Right lobe of liver (tissue), 4 donors: ENCODE results near the gene MYMK.

ENCODE experiments used
- POLR2A ChIP-seq: fragments of 450-650 bp; IDR thresholded peaks from one replicate; pipeline ENCODE4 v1.6.1; 2017; ENCODE audit warnings: antibody characterized with exemption, mild to moderate bottlenecking
- TF ChIP-seq, protein P1 (sequence below), 4 donors: fragments of 200-600 bp in 3 of 4; fragments of 450-650 bp in 1 of 4; IDR thresholded peaks; one replicate each; pipeline versions ENCODE4 v1.5.1 to v1.8.0; 2016 to 2022; ENCODE audit warnings: antibody characterized with exemption in 4 of 4, mild to moderate bottlenecking in 2 of 4
- donor health status: DM: no; HTN: no; CAD: no.
- donor health status: DM: no; HTN: no; CAD: no.
- donor health status: DM: no; HTN: yes; CAD: no.

DNA sequence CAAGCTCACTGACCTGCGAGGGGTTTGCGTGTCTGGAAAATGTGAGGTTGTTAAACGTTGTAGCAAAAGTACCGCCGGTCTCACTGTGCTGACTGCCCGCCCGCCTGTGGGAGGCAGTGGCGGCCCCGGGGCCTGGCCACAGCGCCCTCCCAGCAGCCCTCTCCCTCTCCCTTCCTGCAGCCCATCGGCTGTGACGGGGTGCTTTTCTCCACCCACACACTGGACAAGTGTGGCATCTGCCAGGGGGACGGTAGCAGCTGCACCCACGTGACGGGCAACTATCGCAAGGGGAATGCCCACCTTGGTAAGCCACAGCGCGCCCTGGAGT, 15.9 kb upstream of the MYMK start:
- no peak for TF ChIP-seq POLR2A
- TF ChIP-seq, protein P1, sequence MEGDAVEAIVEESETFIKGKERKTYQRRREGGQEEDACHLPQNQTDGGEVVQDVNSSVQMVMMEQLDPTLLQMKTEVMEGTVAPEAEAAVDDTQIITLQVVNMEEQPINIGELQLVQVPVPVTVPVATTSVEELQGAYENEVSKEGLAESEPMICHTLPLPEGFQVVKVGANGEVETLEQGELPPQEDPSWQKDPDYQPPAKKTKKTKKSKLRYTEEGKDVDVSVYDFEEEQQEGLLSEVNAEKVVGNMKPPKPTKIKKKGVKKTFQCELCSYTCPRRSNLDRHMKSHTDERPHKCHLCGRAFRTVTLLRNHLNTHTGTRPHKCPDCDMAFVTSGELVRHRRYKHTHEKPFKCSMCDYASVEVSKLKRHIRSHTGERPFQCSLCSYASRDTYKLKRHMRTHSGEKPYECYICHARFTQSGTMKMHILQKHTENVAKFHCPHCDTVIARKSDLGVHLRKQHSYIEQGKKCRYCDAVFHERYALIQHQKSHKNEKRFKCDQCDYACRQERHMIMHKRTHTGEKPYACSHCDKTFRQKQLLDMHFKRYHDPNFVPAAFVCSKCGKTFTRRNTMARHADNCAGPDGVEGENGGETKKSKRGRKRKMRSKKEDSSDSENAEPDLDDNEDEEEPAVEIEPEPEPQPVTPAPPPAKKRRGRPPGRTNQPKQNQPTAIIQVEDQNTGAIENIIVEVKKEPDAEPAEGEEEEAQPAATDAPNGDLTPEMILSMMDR (IDR thresholded peaks at IDR 0.05): no peak
